Body of pancreas (tissue), 4 donors: ENCODE data around the gene PIGR.

ENCODE experiments used
- POLR2A ChIP-seq, 3 donors: fragments of 450-650 bp; IDR thresholded peaks; one replicate each; pipeline ENCODE4 v1.6.1; 2016; ENCODE audit warnings: antibody characterized with exemption in 3 of 3, mild to moderate bottlenecking in 2 of 3
- TF ChIP-seq, protein P1 (sequence below), 7 experiments: fragments of 450-650 bp in 4 of 7; fragments of 200-600 bp in 3 of 7; sonication (generic) in 3 of 7; IDR thresholded peaks; one replicate each; pipeline ENCODE4 v1.5.1; 2016 to 2019; ENCODE audit warnings: antibody characterized with exemption in 7 of 7

DNA sequence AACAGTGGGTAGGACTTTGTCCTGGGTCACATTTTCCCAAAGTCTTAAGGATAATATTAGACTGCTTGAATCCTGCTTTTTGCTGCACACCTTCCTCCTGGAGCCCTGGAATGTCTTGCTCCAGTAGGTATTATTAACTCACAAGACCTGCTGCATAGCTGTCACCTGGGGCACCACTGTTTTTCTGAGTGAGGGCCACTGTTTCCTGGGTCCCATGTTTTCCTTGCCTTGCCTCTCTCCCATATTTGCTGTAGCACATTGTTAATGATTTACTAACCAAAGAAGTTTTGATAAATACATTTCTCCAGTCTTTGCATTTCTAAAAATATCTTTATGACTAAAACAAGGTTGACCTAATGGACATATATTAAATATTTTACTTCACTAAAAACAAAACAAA lies 46.5 kb upstream of the PIGR start:
- TF ChIP-seq, protein P1, sequence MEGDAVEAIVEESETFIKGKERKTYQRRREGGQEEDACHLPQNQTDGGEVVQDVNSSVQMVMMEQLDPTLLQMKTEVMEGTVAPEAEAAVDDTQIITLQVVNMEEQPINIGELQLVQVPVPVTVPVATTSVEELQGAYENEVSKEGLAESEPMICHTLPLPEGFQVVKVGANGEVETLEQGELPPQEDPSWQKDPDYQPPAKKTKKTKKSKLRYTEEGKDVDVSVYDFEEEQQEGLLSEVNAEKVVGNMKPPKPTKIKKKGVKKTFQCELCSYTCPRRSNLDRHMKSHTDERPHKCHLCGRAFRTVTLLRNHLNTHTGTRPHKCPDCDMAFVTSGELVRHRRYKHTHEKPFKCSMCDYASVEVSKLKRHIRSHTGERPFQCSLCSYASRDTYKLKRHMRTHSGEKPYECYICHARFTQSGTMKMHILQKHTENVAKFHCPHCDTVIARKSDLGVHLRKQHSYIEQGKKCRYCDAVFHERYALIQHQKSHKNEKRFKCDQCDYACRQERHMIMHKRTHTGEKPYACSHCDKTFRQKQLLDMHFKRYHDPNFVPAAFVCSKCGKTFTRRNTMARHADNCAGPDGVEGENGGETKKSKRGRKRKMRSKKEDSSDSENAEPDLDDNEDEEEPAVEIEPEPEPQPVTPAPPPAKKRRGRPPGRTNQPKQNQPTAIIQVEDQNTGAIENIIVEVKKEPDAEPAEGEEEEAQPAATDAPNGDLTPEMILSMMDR (IDR thresholded peaks at IDR 0.05) = no peak
- no peak for TF ChIP-seq POLR2A (IDR thresholded peaks at IDR 0.05)
